MCF 10A (cell line): ENCODE measurements around the gene PGM2. TPM values are rescaled to one million over a fixed set of nuclear protein-coding genes. Genes with fewer than 3 reads are reported as not detected.
A peak's percentile ranks its signal among the peaks of the same experiment; 100 is the strongest.

Source experiments
- BruUV-seq: library from RNA; stranded (reverse); fragments of 400-500 nt; replicated peaks from 2 replicates; lab custom pipeline; 2021; lab: Mats Ljungman, UMichigan
- CTCF ChIA-PET: fragments of 300-600 bp; sonication (Branson Sonifier 250); formaldehyde crosslinking; extraction: SDS; loops from one replicate; lab custom pipeline; 2021; ENCODE audit warnings: antibody characterized with exemption, inconsistent platforms; lab: Yijun Ruan, JAX
- POLR2A ChIA-PET: fragments of 300-600, 350-650 bp; sonication (Branson Sonifier 250); formaldehyde crosslinking; extraction: SDS; loops from one replicate; lab custom pipeline; 2020; ENCODE audit warnings: antibody characterized with exemption, inconsistent platforms; lab: Yijun Ruan, JAX
- DNase-seq: peaks from one replicate; pipeline ENCODE4 v3.0.0-alpha.2; 2018; ENCODE audit not compliant: unreplicated experiment
- H3K27ac Mint-ChIP-seq: one replicate; pipeline ENCODE4 v1.8.0; 2022; ENCODE audit warnings: mild to moderate bottlenecking, low read depth, mixed read lengths; ENCODE audit not compliant: unreplicated experiment
- H3K27me3 Mint-ChIP-seq: one replicate; pipeline ENCODE4 v1.8.0; 2022; ENCODE audit warnings: mixed read lengths; ENCODE audit not compliant: insufficient read depth, unreplicated experiment
- H3K36me3 Mint-ChIP-seq: one replicate; pipeline ENCODE4 v1.8.0; 2022; ENCODE audit warnings: mild to moderate bottlenecking, moderate library complexity, mixed read lengths; ENCODE audit not compliant: insufficient read depth, unreplicated experiment
- H3K4me1 Mint-ChIP-seq: one replicate; pipeline ENCODE4 v1.8.0; 2022; ENCODE audit warnings: mixed read lengths; ENCODE audit not compliant: insufficient read depth, unreplicated experiment
- H3K4me3 Mint-ChIP-seq: one replicate; pipeline ENCODE4 v1.8.0; 2022; ENCODE audit warnings: mild to moderate bottlenecking, moderate library complexity, mixed read lengths; ENCODE audit not compliant: unreplicated experiment
- H3K9me3 Mint-ChIP-seq: one replicate; pipeline ENCODE4 v1.8.0; 2022; ENCODE audit warnings: mixed read lengths; ENCODE audit not compliant: unreplicated experiment
- intact Hi-C: fragments of 100-400 bp; cut with micrococcal nuclease; formaldehyde crosslinking; loops from 2 replicates; pipeline ENCODE4 v1.14.1; 2022
- total RNA-seq: library from RNA; stranded (reverse); gene quantifications from 2 replicates; pipeline ENCODE4 v1.2.3, GENCODE V29; 2022
- TF ChIP-seq, protein P1 (sequence below): fragments of 200-600 bp; IDR thresholded peaks from one replicate; pipeline ENCODE4 v1.8.0; 2022; ENCODE audit warnings: antibody characterized with exemption, mild to moderate bottlenecking; ENCODE audit not compliant: unreplicated experiment

PGM2 gene
- total RNA-seq, 1 experiment from 2014 or later, result 27.9 TPM

DNA sequence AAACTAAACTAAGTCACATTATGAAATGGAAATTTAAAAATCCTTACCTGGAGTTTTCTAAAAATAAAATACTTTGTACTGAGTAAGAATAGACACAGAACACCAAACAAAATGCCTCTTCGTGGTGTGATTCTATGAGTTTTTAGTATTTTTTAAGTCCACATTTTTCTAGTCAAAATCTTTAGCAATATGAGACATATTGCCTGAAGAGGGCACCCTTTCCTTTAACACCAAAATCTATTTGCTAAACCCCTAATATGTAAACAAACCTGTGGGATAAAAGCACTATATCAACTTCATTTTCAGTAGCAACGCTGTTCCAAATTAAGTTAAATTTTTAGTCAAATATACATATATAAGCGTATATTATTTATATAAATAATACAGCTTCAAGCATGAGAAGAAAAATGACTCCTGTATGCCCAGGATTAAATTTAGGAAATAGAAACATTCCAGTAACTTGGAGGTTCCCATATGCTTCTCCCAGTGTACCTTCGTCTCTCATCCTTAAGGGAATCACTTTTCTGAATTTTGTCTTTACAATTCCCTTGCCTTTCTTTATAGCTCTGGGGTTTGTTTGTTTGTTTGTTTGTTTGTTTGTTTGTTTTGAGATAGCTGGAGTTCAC is 23.0 kb upstream of the PGM2 start:
- Mint-ChIP-seq H3K4me1 (peaks cover 10% of the 10 kb centered on the region), H3K36me3 (no peaks in the 10 kb centered on the region), H3K4me3 (no peak overlapping the region), H3K27ac (no peak overlapping the region), H3K27me3 (no peaks in the 10 kb centered on the region), H3K9me3 (no peaks in the 10 kb centered on the region)
- BruUV-seq, result no TSS peak
- ChIA-PET CTCF (interaction anchor here (0.7 to 9.5 kb wide), 29 partner anchors 9 to 1015 kb away, joined by 3 to 154 read pairs (median 4); no protein-coding TSS in a partner anchor), POLR2A (interaction anchor here (0.8 to 1.9 kb wide), 2 partner anchors 23 to 63 kb away, joined by 3 to 13 read pairs; partner anchors contain the start of gene PGM2)
- intact Hi-C loops, result loop anchor here (1.0 to 5.0 kb wide), 3 partner anchors 116 to 232 kb away; partner anchors contain the start of gene RELL1
- peak; percentile 68 for DNase-seq
- TF ChIP-seq, protein P1, sequence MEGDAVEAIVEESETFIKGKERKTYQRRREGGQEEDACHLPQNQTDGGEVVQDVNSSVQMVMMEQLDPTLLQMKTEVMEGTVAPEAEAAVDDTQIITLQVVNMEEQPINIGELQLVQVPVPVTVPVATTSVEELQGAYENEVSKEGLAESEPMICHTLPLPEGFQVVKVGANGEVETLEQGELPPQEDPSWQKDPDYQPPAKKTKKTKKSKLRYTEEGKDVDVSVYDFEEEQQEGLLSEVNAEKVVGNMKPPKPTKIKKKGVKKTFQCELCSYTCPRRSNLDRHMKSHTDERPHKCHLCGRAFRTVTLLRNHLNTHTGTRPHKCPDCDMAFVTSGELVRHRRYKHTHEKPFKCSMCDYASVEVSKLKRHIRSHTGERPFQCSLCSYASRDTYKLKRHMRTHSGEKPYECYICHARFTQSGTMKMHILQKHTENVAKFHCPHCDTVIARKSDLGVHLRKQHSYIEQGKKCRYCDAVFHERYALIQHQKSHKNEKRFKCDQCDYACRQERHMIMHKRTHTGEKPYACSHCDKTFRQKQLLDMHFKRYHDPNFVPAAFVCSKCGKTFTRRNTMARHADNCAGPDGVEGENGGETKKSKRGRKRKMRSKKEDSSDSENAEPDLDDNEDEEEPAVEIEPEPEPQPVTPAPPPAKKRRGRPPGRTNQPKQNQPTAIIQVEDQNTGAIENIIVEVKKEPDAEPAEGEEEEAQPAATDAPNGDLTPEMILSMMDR, result peak; percentile 61

DNA sequence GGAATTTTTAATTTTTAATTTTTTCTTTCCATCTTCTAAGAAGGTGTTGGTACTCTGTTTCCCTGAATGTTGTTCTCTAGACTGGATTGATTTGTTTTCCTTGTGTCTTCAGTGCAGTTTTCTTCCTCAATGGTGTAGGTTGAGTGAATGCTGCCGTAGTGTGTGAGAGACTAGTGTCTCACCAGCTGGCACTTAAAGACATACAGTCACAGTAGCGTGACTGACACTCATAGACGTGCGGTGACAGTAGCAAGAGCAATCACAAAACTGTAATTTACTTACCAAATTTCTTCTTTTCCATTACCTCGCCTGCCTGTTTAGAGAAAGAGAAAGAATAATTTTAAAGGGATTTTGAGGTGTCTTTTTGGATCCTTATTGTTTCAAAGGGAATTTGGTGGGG is 21.4 kb upstream of the PGM2 start:
- CTCF ChIA-PET, result interaction anchor here (0.6 to 9.5 kb wide), 9 partner anchors 10 to 229 kb away, joined by 3 to 154 read pairs (median 5); no protein-coding TSS in a partner anchor
- intact Hi-C loops, result no loop called here
- Mint-ChIP-seq H3K36me3 (no peaks in the 10 kb centered on the region), H3K4me1 (peaks cover 10% of the 10 kb centered on the region), H3K9me3 (no peaks in the 10 kb centered on the region), H3K27me3 (no peaks in the 10 kb centered on the region), H3K4me3 (no peak overlapping the region), H3K27ac (no peak overlapping the region)
- no TSS peak for BruUV-seq
- no peak for DNase-seq
- POLR2A ChIA-PET, result interaction anchor here (1.9 kb wide), 1 partner anchor 21 kb away, joined by 13 read pairs; the partner anchor contains the start of gene PGM2
- TF ChIP-seq, protein P1, result no peak

- Mint-ChIP-seq H3K4me1 (peaks cover 9% of the 10 kb centered on the region), H3K36me3 (no peaks in the 10 kb centered on the region), H3K27ac (peak overlapping the region; percentile 21), H3K9me3 (no peaks in the 10 kb centered on the region), H3K27me3 (no peaks in the 10 kb centered on the region), H3K4me3 (no peak overlapping the region)
- intact Hi-C loops, result no loop called here
- TF ChIP-seq, protein P1, result no peak
- BruUV-seq, result no TSS peak
- POLR2A ChIA-PET, result interaction anchor here (1.8 kb wide), 1 partner anchor 13 kb away, joined by 13 read pairs; the partner anchor contains the start of gene PGM2
- DNase-seq, result peak; percentile 79
- CTCF ChIA-PET, result interaction anchor here (9.5 kb wide), 1 partner anchor 221 kb away, joined by 154 read pairs; no protein-coding TSS in a partner anchor
These were observed 13.8 kb upstream of the PGM2 start for GRCh38 chr4:37812713-37813112.

- Mint-ChIP-seq H3K36me3 (no peaks in the 10 kb centered on the region), H3K4me1 (peaks cover 9% of the 10 kb centered on the region), H3K27ac (no peak overlapping the region), H3K27me3 (no peaks in the 10 kb centered on the region), H3K4me3 (no peak overlapping the region), H3K9me3 (no peaks in the 10 kb centered on the region)
- DNase-seq, result no peak
- BruUV-seq, result no TSS peak
- CTCF ChIA-PET, result no interaction called here
- POLR2A ChIA-PET, result no interaction called here
- intact Hi-C loops, result no loop called here
- TF ChIP-seq, protein P1, result no peak
These were observed 10.9 kb upstream of the PGM2 start for GRCh38 chr4:37815591-37815990.
